Measurements from ENCODE around the gene ZCCHC24.

DNA sequence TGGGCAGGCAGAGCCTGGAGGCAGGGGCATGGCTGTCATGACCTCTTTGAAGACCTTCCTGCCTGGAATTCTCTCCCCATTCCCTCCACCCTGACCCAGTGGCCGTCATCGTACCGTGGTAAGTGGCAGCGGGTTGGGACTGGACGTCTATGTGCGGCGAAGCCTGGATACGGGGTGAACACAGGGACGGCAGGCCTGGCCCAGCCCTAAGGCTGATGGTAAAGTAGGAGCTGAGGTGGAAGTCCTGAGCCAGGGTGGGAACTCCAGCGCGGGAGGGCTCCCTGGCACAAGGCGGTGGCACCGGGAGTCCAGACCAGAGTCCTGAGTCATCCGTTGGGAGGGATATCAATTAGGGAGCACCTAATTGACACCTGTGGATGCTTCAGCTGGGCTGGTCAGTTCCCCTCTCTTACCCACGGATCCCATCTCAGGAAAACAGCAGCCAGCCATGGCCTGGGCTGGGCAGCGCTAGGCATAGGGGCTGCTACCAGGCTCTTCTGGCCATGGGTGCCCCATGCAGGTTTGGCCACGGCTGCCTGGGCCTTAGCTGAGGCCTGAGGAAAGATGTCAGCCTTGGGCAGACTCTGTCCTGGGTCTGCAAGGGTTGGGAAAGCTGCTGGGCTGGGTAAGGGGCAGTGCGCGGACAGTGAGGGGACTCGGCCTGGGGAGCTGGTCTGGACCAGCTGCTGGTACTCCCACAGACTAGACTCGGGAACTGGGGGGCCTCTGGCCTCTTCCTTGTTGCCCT, 94.8 kb downstream of the ZCCHC24 start:
- TF ChIP-seq EP300 (IDR thresholded peaks at IDR 0.05; ENCODE audit: low read depth) (no peak), POLR2AphosphoS5 (IDR thresholded peaks at IDR 0.05) (no peak)
